Endodermal cell (in vitro differentiated cells): ENCODE results near the gene PLAC8L1. TPM values are rescaled to one million over a fixed set of nuclear protein-coding genes. Genes with fewer than 3 reads are reported as not detected.

Source experiments
- DNase-seq: peaks from one replicate; pipeline ENCODE4 v3.0.0-alpha.2; 2017
- H3K27ac ChIP-seq: 2 replicates; pipeline ENCODE4 v1.5.1; 2013; ENCODE audit warnings: mild to moderate bottlenecking, low read depth, low read length, moderate library complexity
- H3K27me3 ChIP-seq: 2 replicates; pipeline ENCODE4 v1.6.1; 2013; ENCODE audit warnings: mild to moderate bottlenecking, low read length, moderate library complexity; ENCODE audit not compliant: insufficient read depth, control insufficient read depth, poor library complexity, severe bottlenecking
- H3K36me3 ChIP-seq: 2 replicates; pipeline ENCODE4 v1.7.0; 2013; ENCODE audit warnings: mild to moderate bottlenecking, low read length, moderate library complexity; ENCODE audit not compliant: control insufficient read depth, insufficient read depth
- H3K4me1 ChIP-seq: one replicate; pipeline ENCODE4 v1.7.0; 2013; ENCODE audit warnings: low read length; ENCODE audit not compliant: control insufficient read depth, insufficient read depth
- H3K4me3 ChIP-seq: 2 replicates; pipeline ENCODE4 v1.5.1; 2013; ENCODE audit warnings: mild to moderate bottlenecking, low read length, moderate library complexity
- H3K9ac ChIP-seq: 2 replicates; pipeline ENCODE4 v1.6.1; 2013; ENCODE audit warnings: mild to moderate bottlenecking, low read length, moderate library complexity; ENCODE audit not compliant: poor library complexity, severe bottlenecking; ENCODE audit errors: extremely low read depth
- H3K9me3 ChIP-seq: 2 replicates; pipeline ENCODE4 v1.6.1; 2013; ENCODE audit warnings: mild to moderate bottlenecking, low read length, moderate library complexity; ENCODE audit not compliant: control insufficient read depth
- H3K27ac Mint-ChIP-seq: 2 replicates; pipeline ENCODE4 v1.8.0; 2020; ENCODE audit warnings: mixed read lengths
- H3K27me3 Mint-ChIP-seq: 2 replicates; pipeline ENCODE4 v1.8.0; 2021; ENCODE audit warnings: mild to moderate bottlenecking, mixed read lengths; ENCODE audit not compliant: insufficient read depth
- H3K36me3 Mint-ChIP-seq: 2 replicates; pipeline ENCODE4 v1.8.0; 2020; ENCODE audit warnings: low read depth, mixed read lengths
- H3K4me1 Mint-ChIP-seq: 2 replicates; pipeline ENCODE4 v1.8.0; 2020; ENCODE audit warnings: mixed read lengths
- H3K4me3 Mint-ChIP-seq: 2 replicates; pipeline ENCODE4 v1.8.0; 2020; ENCODE audit warnings: mild to moderate bottlenecking, moderate library complexity, mixed read lengths
- H3K9me3 Mint-ChIP-seq: 2 replicates; pipeline ENCODE4 v1.8.0; 2020; ENCODE audit warnings: mild to moderate bottlenecking, mixed read lengths
- WGBS, 2 experiments: methylation state at CpG; one replicate each; pipeline versions ENCODE4 v1.1.5 to v1.1.7; 2013; ENCODE audit warnings: missing lambda C conversion rate in 2 of 2, mixed read lengths in 1 of 2; ENCODE audit not compliant: insufficient coverage in 1 of 2, insufficient read length in 1 of 2; 5-methylcytosine and 5-hydroxymethylcytosine counted together
- total RNA-seq, 2 donors: library from RNA; stranded (reverse); fragmentation: NEBNext Ultra II Directional in 1 of 2; extraction: Animal tissue kit (Norgen Biotek cat#: 25700) in 1 of 2; gene quantifications; 2 replicates in 1 of 2; 3 replicates in 1 of 2; pipeline ENCODE4 v1.2.1, GENCODE V29; 2021
- TF ChIP-seq, protein P1 (sequence below): fragments of 200-600 bp; sonication (generic); conservative IDR thresholded peaks from 2 replicates; pipeline ENCODE4 v1.5.0; 2021; ENCODE audit warnings: antibody characterized with exemption, mild to moderate bottlenecking

Gene PLAC8L1
- total RNA-seq, 2 donors from 2014 or later = 1.00 to 1.5 TPM

DNA sequence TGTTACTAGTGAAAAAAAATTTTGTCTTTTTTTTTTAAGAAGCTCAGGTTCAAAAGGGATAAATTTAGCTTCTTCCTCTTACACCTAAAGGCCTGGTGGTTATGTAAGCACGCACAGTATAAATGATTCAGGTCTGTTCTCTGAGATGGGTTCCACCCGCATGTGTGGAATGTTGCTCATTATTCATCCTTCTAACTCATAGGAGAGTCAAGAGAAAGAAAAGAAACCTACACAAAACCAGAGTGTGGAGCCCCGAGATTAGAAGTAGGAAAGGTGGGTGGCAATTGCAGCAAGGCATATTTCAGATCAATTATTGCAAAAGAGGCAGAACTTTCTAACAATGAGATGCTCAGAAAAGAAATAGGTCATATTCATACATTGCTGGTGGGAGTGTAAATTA is 13.5 kb downstream of the PLAC8L1 start:
- Mint-ChIP-seq H3K9me3 (no peaks in the 10 kb centered on the region), H3K4me1 (peaks cover 17% of the 10 kb centered on the region), H3K27ac (no peak overlapping the region), H3K4me3 (no peak overlapping the region), H3K36me3 (no peaks in the 10 kb centered on the region), H3K27me3 (no peaks in the 10 kb centered on the region)
- TF ChIP-seq, protein P1, sequence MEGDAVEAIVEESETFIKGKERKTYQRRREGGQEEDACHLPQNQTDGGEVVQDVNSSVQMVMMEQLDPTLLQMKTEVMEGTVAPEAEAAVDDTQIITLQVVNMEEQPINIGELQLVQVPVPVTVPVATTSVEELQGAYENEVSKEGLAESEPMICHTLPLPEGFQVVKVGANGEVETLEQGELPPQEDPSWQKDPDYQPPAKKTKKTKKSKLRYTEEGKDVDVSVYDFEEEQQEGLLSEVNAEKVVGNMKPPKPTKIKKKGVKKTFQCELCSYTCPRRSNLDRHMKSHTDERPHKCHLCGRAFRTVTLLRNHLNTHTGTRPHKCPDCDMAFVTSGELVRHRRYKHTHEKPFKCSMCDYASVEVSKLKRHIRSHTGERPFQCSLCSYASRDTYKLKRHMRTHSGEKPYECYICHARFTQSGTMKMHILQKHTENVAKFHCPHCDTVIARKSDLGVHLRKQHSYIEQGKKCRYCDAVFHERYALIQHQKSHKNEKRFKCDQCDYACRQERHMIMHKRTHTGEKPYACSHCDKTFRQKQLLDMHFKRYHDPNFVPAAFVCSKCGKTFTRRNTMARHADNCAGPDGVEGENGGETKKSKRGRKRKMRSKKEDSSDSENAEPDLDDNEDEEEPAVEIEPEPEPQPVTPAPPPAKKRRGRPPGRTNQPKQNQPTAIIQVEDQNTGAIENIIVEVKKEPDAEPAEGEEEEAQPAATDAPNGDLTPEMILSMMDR = no peak
- Histone ChIP-seq H3K4me3 (no peak overlapping the region), H3K9ac (no peak overlapping the region), H3K27me3 (no peaks in the 10 kb centered on the region), H3K4me1 (peaks cover 7% of the 10 kb centered on the region), H3K9me3 (no peaks in the 10 kb centered on the region), H3K36me3 (no peaks in the 10 kb centered on the region), H3K27ac (no peak overlapping the region)
- no peak for DNase-seq
- 86% methylated on average over 3 of the region's 3 CpGs; no CpG with 5 or more reads in 1 of the 2 experiments for WGBS, 2 experiments

DNA sequence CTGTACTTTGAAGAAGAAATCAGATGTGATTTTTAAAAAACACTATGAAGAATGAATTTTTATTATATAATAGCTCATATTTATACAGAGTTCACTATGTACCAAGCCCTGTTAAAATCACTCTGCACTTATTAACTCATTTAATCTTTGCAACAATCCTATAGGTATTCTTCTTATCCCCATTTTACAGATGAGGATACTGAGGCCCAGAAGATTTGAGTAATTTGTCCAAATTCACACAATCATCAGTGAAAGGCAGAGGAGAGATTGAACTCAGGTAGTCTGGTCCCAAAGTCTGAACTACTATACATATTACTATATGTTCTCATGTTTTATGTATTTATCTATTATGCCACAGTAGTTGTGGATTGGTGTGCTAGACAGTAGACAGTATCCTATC is 16.1 kb downstream of the PLAC8L1 start:
- TF ChIP-seq, protein P1 = no peak
- no peak for DNase-seq

DNA sequence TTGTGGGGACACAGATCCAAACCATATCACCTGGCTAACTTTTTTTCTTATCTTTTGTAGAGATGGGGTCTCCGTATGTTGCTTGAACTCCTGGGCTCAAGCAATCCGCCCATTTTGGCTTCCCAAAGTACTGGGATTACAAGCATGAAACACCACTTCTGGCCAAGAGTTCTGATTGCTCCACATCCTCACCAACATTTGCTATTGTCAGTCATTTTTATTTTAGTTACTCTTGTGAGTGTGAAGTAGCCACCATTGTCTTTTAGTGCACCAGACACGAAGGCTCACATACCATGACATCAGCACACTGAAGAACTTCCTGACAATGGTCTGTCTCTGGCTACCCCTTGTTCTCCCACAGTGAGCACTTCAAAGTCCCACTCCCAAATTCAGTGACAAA is 17.3 kb downstream of the PLAC8L1 start:
- H3K4me3 ChIP-seq = no peak overlapping the region
- H3K9me3 ChIP-seq = no peaks in the 10 kb centered on the region
- Mint-ChIP-seq H3K4me1 (no peaks in the 10 kb centered on the region), H3K27ac (no peak overlapping the region), H3K9me3 (no peaks in the 10 kb centered on the region), H3K36me3 (no peaks in the 10 kb centered on the region), H3K4me3 (no peak overlapping the region), H3K27me3 (no peaks in the 10 kb centered on the region)
- no peaks in the 10 kb centered on the region for H3K4me1 ChIP-seq
- TF ChIP-seq, protein P1 = no peak
- WGBS, 2 experiments = 86 to 89% methylated on average over 2 to 3 of the region's 3 CpGs
- H3K27ac ChIP-seq = no peak overlapping the region
- DNase-seq = no peak
- no peak overlapping the region for H3K9ac ChIP-seq
- no peaks in the 10 kb centered on the region for H3K27me3 ChIP-seq
- no peaks in the 10 kb centered on the region for H3K36me3 ChIP-seq

More for the DNA sequence above, 16.1 kb downstream of the PLAC8L1 start:
- Mint-ChIP-seq H3K9me3 (no peaks in the 10 kb centered on the region), H3K27me3 (no peaks in the 10 kb centered on the region), H3K36me3 (no peaks in the 10 kb centered on the region), H3K27ac (no peak overlapping the region), H3K4me3 (no peak overlapping the region), H3K4me1 (peaks cover 6% of the 10 kb centered on the region)
- Histone ChIP-seq H3K36me3 (no peaks in the 10 kb centered on the region), H3K27ac (no peak overlapping the region), H3K9me3 (no peaks in the 10 kb centered on the region), H3K4me1 (no peaks in the 10 kb centered on the region), H3K9ac (no peak overlapping the region), H3K27me3 (no peaks in the 10 kb centered on the region), H3K4me3 (no peak overlapping the region)
